ENCODE measurements around the gene PERM1. TPM values are rescaled to one million over a fixed set of nuclear protein-coding genes. Genes with fewer than 3 reads are reported as not detected.

Gene PERM1
- total and polyA plus RNA-seq, 4 donors, result 0.06 to 0.45 (median 0.15) TPM; not detected in 1

- WGBS, 2 donors, result 72 to 78% methylated on average over 17 to 18 of the region's 18 CpGs
Observed at GRCh38 chr1:930633-931138, 51.2 kb downstream of the PERM1 start.

GRCh38 chr1:929712-930632, 51.9 kb downstream of the PERM1 start:
- Histone ChIP-seq H3K4me3 (no peak overlapping the region), H3K27ac (ENCODE audit: low read depth in 1 of 2, low read length in 1 of 2) (no peak overlapping the region), H3K4me1 (ENCODE audit: control insufficient read depth in 5 of 5, insufficient read depth in 5 of 5, low read length in 5 of 5) (peaks cover 0 to 38% (median 7%) of the 10 kb centered on the region in 5 donors), H3K9ac (ENCODE audit: insufficient read depth in 1 of 2, low read length in 2 of 2) (no peak overlapping the region), H3K9me3 (ENCODE audit: control insufficient read depth in 4 of 4, insufficient read depth in 3 of 4, low read length in 3 of 4) (no peaks in the 10 kb centered on the region), H3K36me3 (ENCODE audit: control insufficient read depth in 4 of 4, insufficient read depth in 4 of 4, low read length in 4 of 4) (peaks cover 0 to 28% (median under 1%) of the 10 kb centered on the region in 4 donors), H3K27me3 (ENCODE audit: control insufficient read depth in 3 of 3, insufficient read depth in 3 of 3, low read length in 2 of 3) (peaks cover 0 to 11% (median 7%) of the 10 kb centered on the region in 3 donors)
- ATAC-seq (ENCODE audit: insufficient read depth, low FRiP score), result no peak
- TF ChIP-seq CTCF (IDR thresholded peaks at IDR 0.05; ENCODE audit: control extremely low read depth, extremely low read depth), result no peak
- no peak for DNase-seq
- 84 to 93% methylated on average over 33 to 40 of the region's 40 CpGs for WGBS, 2 donors

More at GRCh38 chr1:930633-931138, 51.2 kb downstream of the PERM1 start:
- no peak for ATAC-seq (ENCODE audit: insufficient read depth, low FRiP score)
- H3K4me1 ChIP-seq (ENCODE audit: control insufficient read depth in 5 of 5, insufficient read depth in 5 of 5, low read length in 5 of 5), result peaks cover 0 to 44% (median 8%) of the 10 kb centered on the region in 5 donors
- H3K9ac ChIP-seq (ENCODE audit: insufficient read depth in 1 of 2, low read length in 2 of 2), result no peak overlapping the region
- peaks cover 0 to 28% (median under 1%) of the 10 kb centered on the region in 4 donors for H3K36me3 ChIP-seq (ENCODE audit: control insufficient read depth in 4 of 4, insufficient read depth in 4 of 4, low read length in 4 of 4)
- no peak overlapping the region for H3K4me3 ChIP-seq
- no peak for DNase-seq
- no peaks in the 10 kb centered on the region for H3K9me3 ChIP-seq (ENCODE audit: control insufficient read depth in 4 of 4, insufficient read depth in 3 of 4, low read length in 3 of 4)
- TF ChIP-seq CTCF (IDR thresholded peaks at IDR 0.05; ENCODE audit: control extremely low read depth, extremely low read depth), result no peak
- H3K27me3 ChIP-seq (ENCODE audit: control insufficient read depth in 3 of 3, insufficient read depth in 3 of 3, low read length in 2 of 3), result peaks cover 0 to 16% (median 7%) of the 10 kb centered on the region in 3 donors
- no peak overlapping the region for H3K27ac ChIP-seq (ENCODE audit: low read depth in 1 of 2, low read length in 1 of 2)

GRCh38 chr1:928825-929661, 52.9 kb downstream of the PERM1 start:
- H3K27ac ChIP-seq (ENCODE audit: low read depth in 1 of 2, low read length in 1 of 2), result no peak overlapping the region
- DNase-seq, result no peak
- no peak overlapping the region for H3K4me3 ChIP-seq
- H3K9ac ChIP-seq (ENCODE audit: insufficient read depth in 1 of 2, low read length in 2 of 2), result no peak overlapping the region
- no peak for ATAC-seq (ENCODE audit: insufficient read depth, low FRiP score)
- H3K9me3 ChIP-seq (ENCODE audit: control insufficient read depth in 4 of 4, insufficient read depth in 3 of 4, low read length in 3 of 4), result no peaks in the 10 kb centered on the region
- 75 to 83% methylated on average over 40 of the region's 40 CpGs for WGBS, 2 donors
- no peak for TF ChIP-seq CTCF (IDR thresholded peaks at IDR 0.05; ENCODE audit: control extremely low read depth, extremely low read depth)
- H3K27me3 ChIP-seq (ENCODE audit: control insufficient read depth in 3 of 3, insufficient read depth in 3 of 3, low read length in 2 of 3), result peaks cover 0 to 11% (median 7%) of the 10 kb centered on the region in 3 donors
- peaks cover 0 to 28% (median under 1%) of the 10 kb centered on the region in 4 donors for H3K36me3 ChIP-seq (ENCODE audit: control insufficient read depth in 4 of 4, insufficient read depth in 4 of 4, low read length in 4 of 4)
- H3K4me1 ChIP-seq (ENCODE audit: control insufficient read depth in 5 of 5, insufficient read depth in 5 of 5, low read length in 5 of 5), result peaks cover 0 to 36% (median 13%) of the 10 kb centered on the region in 5 donors
